Dedifferentiated amniotic fluid mesenchymal stem cell (primary cell): ENCODE measurements around the gene OR52N5.
A peak's percentile ranks its signal among the peaks of the same experiment; 100 is the strongest.

Source experiments
- DNase-seq: peaks from one replicate; pipeline ENCODE4 v3.0.0-alpha.2; 2016; ENCODE audit errors: extremely low spot score

Gene OR52N5

GRCh38 chr11:5783255-5783654 lies at the start of gene OR52N5:
OR52N5 (minus strand) TSS chr11:5783355; CDS start chr11:5778634, 4,721 bp downstream.
- DNase-seq = no peak

- DNase-seq = no peak
Observed at GRCh38 chr11:5831196-5831829, 48.2 kb upstream of the OR52N5 start.

GRCh38 chr11:5818245-5818886 lies 35.2 kb upstream of the OR52N5 start:
- no peak for DNase-seq

- no peak for DNase-seq
Observed at GRCh38 chr11:5815534-5815933, 32.4 kb upstream of the OR52N5 start.

GRCh38 chr11:5809905-5810795 lies 27.0 kb upstream of the OR52N5 start:
- no peak for DNase-seq

- no peak for DNase-seq
Observed at GRCh38 chr11:5809122-5809519, 26.0 kb upstream of the OR52N5 start.

- DNase-seq = peak; percentile 77
Observed at GRCh38 chr11:5808500-5809121, 25.5 kb upstream of the OR52N5 start, which contains the start of gene OR52N2. OR52N2 (plus strand) TSS chr11:5808924; CDS start chr11:5820336, 11,412 bp downstream.

GRCh38 chr11:5807580-5807979 lies 24.4 kb upstream of the OR52N5 start:
- DNase-seq = no peak

- no peak for DNase-seq
Observed at GRCh38 chr11:5803982-5804381, 20.8 kb upstream of the OR52N5 start.

GRCh38 chr11:5796541-5796940 lies 13.4 kb upstream of the OR52N5 start:
- DNase-seq = no peak

GRCh38 chr11:5791165-5791564 lies 8.0 kb upstream of the OR52N5 start, which contains the start of gene OR52N1:
OR52N1 (minus strand) TSS chr11:5791265; CDS start chr11:5788816, 2,449 bp downstream.
- DNase-seq = no peak

GRCh38 chr11:5767056-5767455 lies 16.1 kb downstream of the OR52N5 start:
- DNase-seq = no peak

GRCh38 chr11:5753943-5754342 lies 29.2 kb downstream of the OR52N5 start, which contains the start of gene OR52N4:
OR52N4 (plus strand) TSS chr11:5754243; CDS start chr11:5754741, 498 bp downstream.
- DNase-seq = no peak

- DNase-seq = no peak
Observed at GRCh38 chr11:5749836-5750235, 33.3 kb downstream of the OR52N5 start.

- no peak for DNase-seq
Observed at GRCh38 chr11:5746614-5747013, 36.5 kb downstream of the OR52N5 start.

- DNase-seq = no peak
Observed at GRCh38 chr11:5738431-5738830, 44.7 kb downstream of the OR52N5 start.

- no peak for DNase-seq
Observed at GRCh38 chr11:5737670-5738392, 45.3 kb downstream of the OR52N5 start.

- no peak for DNase-seq
Observed at GRCh38 chr11:5737091-5737490, 46.1 kb downstream of the OR52N5 start.

GRCh38 chr11:5736396-5736795 lies 46.8 kb downstream of the OR52N5 start, which contains the start of gene OR56B1:
OR56B1 (plus strand) TSS chr11:5736448; CDS start chr11:5736517, 69 bp downstream.
- DNase-seq = no peak

- no peak for DNase-seq
Observed at GRCh38 chr11:5727691-5728090, 55.5 kb downstream of the OR52N5 start.

GRCh38 chr11:5726351-5726750 lies 56.8 kb downstream of the OR52N5 start:
- DNase-seq = no peak
